Thyroid gland (tissue), 4 donors: ENCODE measurements around the gene ELAVL4. TPM values are rescaled to one million over a fixed set of nuclear protein-coding genes. Genes with fewer than 3 reads are reported as not detected.

ENCODE experiments used
- DNase-seq, 2 donors: peaks; one replicate each; pipeline ENCODE4 v3.0.0-alpha.2; 2019
- H3K27ac ChIP-seq, 3 donors: fragments of 200-600 bp; sonication (generic); 1 replicate in 2 of 3; 2 replicates in 1 of 3; pipeline ENCODE4 v1.5.1; 2016 to 2019; ENCODE audit warnings: mild to moderate bottlenecking in 1 of 3, moderate library complexity in 1 of 3
- H3K27me3 ChIP-seq: fragments of 200-600 bp; sonication (generic); one replicate; pipeline ENCODE4 v1.5.1; 2019
- H3K36me3 ChIP-seq, 2 donors: fragments of 200-600 bp; sonication (generic); one replicate each; pipeline ENCODE4 v1.5.1; 2016 to 2019
- H3K4me1 ChIP-seq, 2 donors: fragments of 200-600 bp; sonication (generic); one replicate each; pipeline ENCODE4 v1.5.1; 2017 to 2019
- H3K4me3 ChIP-seq, 3 donors: fragments of 200-600 bp; sonication (generic); replicated peaks in 1 of 3; 1 replicate in 2 of 3; 2 replicates in 1 of 3; pipeline ENCODE4 v1.5.1; 2016; ENCODE audit warnings: mild to moderate bottlenecking in 1 of 3
- H3K9me3 ChIP-seq: fragments of 200-600 bp; sonication (generic); one replicate; pipeline ENCODE4 v1.5.1; 2017
- POLR2A ChIP-seq, 2 donors: fragments of 450-650 bp; IDR thresholded peaks; one replicate each; pipeline ENCODE4 v1.6.1; 2017; ENCODE audit warnings: antibody characterized with exemption in 2 of 2, mild to moderate bottlenecking in 2 of 2, moderate library complexity in 1 of 2
- WGBS, 2 donors: methylation state at CpG; one replicate each; pipeline ENCODE4 v1.1.5; 2017; 5-methylcytosine and 5-hydroxymethylcytosine counted together
- intact Hi-C: fragments of 100-400 bp; cut with DNase I; formaldehyde crosslinking; loops from one replicate; pipeline ENCODE4 v1.15.1; 2023
- total RNA-seq, 4 donors: library from RNA; depleted of rRNA; stranded (reverse); fragments of >200 nt; gene quantifications; one replicate each; pipeline ENCODE4 v1.2.3, GENCODE V29; 2016
- TF ChIP-seq, protein P1 (sequence below), 6 experiments: fragments of 200-600 bp in 3 of 6; fragments of 450-650 bp in 3 of 6; sonication (generic) in 3 of 6; IDR thresholded peaks; one replicate each; pipeline ENCODE4 v1.5.1; 2016 to 2019; ENCODE audit warnings: antibody characterized with exemption in 6 of 6, mild to moderate bottlenecking in 2 of 6, inconsistent platforms in 1 of 6, moderate library complexity in 1 of 6

The ELAVL4 gene
- total RNA-seq, 4 donors from 2014 or later, result not detected

GRCh38 chr1:50183378-50184133 lies 74.8 kb downstream of the ELAVL4 start:
- intact Hi-C loops, result no loop called here

DNA sequence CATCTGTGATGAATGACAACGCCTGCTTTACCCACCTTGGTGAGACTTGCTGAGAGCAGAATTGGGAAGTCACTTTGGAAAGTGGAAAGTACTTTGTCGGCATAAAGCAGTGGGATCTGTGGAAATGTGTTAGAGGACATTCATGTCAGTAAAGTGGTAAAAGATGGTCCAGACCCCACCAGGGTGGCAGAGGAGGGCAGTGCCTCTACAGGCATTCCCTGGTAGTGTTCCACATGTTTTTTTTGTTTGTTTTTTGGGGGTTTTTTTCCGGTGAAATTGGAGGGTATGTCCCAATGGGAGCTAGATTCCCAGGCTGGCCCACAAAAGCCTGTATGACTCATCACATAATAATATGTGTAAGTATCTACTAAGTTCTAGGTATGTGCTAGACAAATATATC lies 80.6 kb downstream of the ELAVL4 start:
- TF ChIP-seq POLR2A (IDR thresholded peaks at IDR 0.05), result no peak
- TF ChIP-seq, protein P1, sequence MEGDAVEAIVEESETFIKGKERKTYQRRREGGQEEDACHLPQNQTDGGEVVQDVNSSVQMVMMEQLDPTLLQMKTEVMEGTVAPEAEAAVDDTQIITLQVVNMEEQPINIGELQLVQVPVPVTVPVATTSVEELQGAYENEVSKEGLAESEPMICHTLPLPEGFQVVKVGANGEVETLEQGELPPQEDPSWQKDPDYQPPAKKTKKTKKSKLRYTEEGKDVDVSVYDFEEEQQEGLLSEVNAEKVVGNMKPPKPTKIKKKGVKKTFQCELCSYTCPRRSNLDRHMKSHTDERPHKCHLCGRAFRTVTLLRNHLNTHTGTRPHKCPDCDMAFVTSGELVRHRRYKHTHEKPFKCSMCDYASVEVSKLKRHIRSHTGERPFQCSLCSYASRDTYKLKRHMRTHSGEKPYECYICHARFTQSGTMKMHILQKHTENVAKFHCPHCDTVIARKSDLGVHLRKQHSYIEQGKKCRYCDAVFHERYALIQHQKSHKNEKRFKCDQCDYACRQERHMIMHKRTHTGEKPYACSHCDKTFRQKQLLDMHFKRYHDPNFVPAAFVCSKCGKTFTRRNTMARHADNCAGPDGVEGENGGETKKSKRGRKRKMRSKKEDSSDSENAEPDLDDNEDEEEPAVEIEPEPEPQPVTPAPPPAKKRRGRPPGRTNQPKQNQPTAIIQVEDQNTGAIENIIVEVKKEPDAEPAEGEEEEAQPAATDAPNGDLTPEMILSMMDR (IDR thresholded peaks at IDR 0.05), result no peak
- no peak overlapping the region for H3K4me3 ChIP-seq
- no peak overlapping the region for H3K27ac ChIP-seq
- 90 to 91% methylated on average over 3 of the region's 3 CpGs for WGBS, 2 donors
- H3K9me3 ChIP-seq, result no peaks in the 10 kb centered on the region
- H3K36me3 ChIP-seq, result no peaks in the 10 kb centered on the region
- intact Hi-C loops, result no loop called here
- no peak for DNase-seq
- no peaks in the 10 kb centered on the region for H3K27me3 ChIP-seq
- H3K4me1 ChIP-seq, result no peaks in the 10 kb centered on the region

More at GRCh38 chr1:50183378-50184133, 74.8 kb downstream of the ELAVL4 start:
- DNase-seq, result no peak
- Histone ChIP-seq H3K27me3 (no peaks in the 10 kb centered on the region), H3K27ac (no peak overlapping the region), H3K9me3 (no peaks in the 10 kb centered on the region), H3K4me3 (no peak overlapping the region), H3K36me3 (no peaks in the 10 kb centered on the region), H3K4me1 (peaks cover 6 to 10% of the 10 kb centered on the region in 2 donors)
- no peak for TF ChIP-seq POLR2A (IDR thresholded peaks at IDR 0.05)
- TF ChIP-seq, protein P1 (IDR thresholded peaks at IDR 0.05), result no peak
- 47 to 50% methylated on average over 12 of the region's 12 CpGs for WGBS, 2 donors

GRCh38 chr1:50193002-50193401 lies 84.3 kb downstream of the ELAVL4 start:
- Histone ChIP-seq H3K4me3 (no peak overlapping the region), H3K27ac (no peak overlapping the region), H3K9me3 (no peaks in the 10 kb centered on the region), H3K4me1 (no peaks in the 10 kb centered on the region), H3K27me3 (no peaks in the 10 kb centered on the region), H3K36me3 (no peaks in the 10 kb centered on the region)
- 59 to 72% methylated on average over 3 of the region's 3 CpGs for WGBS, 2 donors
- TF ChIP-seq, protein P1 (IDR thresholded peaks at IDR 0.05), result no peak
- TF ChIP-seq POLR2A (IDR thresholded peaks at IDR 0.05), result no peak
- DNase-seq, result no peak
- intact Hi-C loops, result no loop called here

GRCh38 chr1:50195205-50195604 lies 86.5 kb downstream of the ELAVL4 start:
- TF ChIP-seq, protein P1 (IDR thresholded peaks at IDR 0.05), result no peak
- TF ChIP-seq POLR2A (IDR thresholded peaks at IDR 0.05), result no peak
- no peaks in the 10 kb centered on the region for H3K4me1 ChIP-seq
- 70 to 77% methylated on average over 2 of the region's 2 CpGs for WGBS, 2 donors
- H3K27ac ChIP-seq, result no peak overlapping the region
- no peak for DNase-seq
- intact Hi-C loops, result no loop called here
- H3K27me3 ChIP-seq, result no peaks in the 10 kb centered on the region
- no peaks in the 10 kb centered on the region for H3K9me3 ChIP-seq
- H3K4me3 ChIP-seq, result no peak overlapping the region
- H3K36me3 ChIP-seq, result no peaks in the 10 kb centered on the region

DNA sequence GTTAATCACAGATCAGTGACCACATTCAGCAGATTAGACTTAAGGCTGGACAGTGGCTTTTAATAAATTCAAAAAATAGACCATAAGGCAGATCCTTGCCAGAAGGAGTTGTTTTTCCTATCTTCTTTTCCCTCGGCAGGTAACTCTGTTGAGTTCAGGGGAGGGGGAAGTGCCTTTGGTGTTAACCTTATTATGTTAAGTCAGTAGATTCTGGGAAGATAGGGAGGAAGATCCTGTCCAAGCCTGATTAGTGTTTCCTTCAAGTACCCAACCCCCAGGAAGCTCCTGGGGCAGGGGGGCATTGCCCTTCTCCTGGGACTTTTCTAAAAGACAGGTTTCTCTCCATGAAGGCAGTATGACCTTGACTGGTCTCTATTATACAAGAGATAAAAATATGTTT lies 87.4 kb downstream of the ELAVL4 start:
- no peaks in the 10 kb centered on the region for H3K9me3 ChIP-seq
- H3K27ac ChIP-seq, result no peak overlapping the region
- H3K4me3 ChIP-seq, result no peak overlapping the region
- TF ChIP-seq, protein P1 (IDR thresholded peaks at IDR 0.05), result no peak
- TF ChIP-seq POLR2A (IDR thresholded peaks at IDR 0.05), result no peak
- DNase-seq, result no peak
- H3K4me1 ChIP-seq, result no peaks in the 10 kb centered on the region
- no peaks in the 10 kb centered on the region for H3K36me3 ChIP-seq
- intact Hi-C loops, result no loop called here
- WGBS, 2 donors, result 62 to 81% methylated on average over 1 of the region's 1 CpG
- H3K27me3 ChIP-seq, result no peaks in the 10 kb centered on the region
